ENCODE data around the gene SLC29A3.

GRCh38 chr10:71361581-71361980, 42.5 kb downstream of the SLC29A3 start:
- TF ChIP-seq CTCF (IDR thresholded peaks at IDR 0.05) (no peak), POLR2A (IDR thresholded peaks at IDR 0.05) (no peak)
